GM12801 (cell line): ENCODE measurements around the gene TANC1.

Source experiments
- TF ChIP-seq, protein P1 (sequence below): IDR thresholded peaks from one replicate; pipeline ENCODE4 v1.5.1; 2011; ENCODE audit warnings: control low read depth; ENCODE audit not compliant: insufficient read length; ENCODE audit errors: extremely low read depth

TANC1 gene

DNA sequence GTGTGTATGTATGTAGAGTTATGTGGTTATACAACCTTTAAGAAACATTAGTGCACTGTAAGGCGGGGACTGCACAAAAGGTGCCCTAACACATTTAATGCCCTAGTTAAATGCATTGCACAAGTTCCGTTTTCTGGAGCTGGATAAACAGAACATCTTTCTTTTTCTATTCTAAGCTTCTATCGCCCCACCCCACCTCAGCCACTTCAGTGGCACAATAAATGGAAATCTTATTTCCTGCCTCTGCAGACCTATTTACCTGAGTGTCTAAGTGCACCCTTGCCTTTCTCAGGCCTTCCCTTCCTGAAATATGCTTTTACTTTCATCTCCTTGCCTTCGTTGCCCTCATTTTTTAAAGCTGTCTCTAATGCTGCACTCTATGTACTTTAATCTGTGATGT, 123.5 kb downstream of the TANC1 start:
- TF ChIP-seq, protein P1, sequence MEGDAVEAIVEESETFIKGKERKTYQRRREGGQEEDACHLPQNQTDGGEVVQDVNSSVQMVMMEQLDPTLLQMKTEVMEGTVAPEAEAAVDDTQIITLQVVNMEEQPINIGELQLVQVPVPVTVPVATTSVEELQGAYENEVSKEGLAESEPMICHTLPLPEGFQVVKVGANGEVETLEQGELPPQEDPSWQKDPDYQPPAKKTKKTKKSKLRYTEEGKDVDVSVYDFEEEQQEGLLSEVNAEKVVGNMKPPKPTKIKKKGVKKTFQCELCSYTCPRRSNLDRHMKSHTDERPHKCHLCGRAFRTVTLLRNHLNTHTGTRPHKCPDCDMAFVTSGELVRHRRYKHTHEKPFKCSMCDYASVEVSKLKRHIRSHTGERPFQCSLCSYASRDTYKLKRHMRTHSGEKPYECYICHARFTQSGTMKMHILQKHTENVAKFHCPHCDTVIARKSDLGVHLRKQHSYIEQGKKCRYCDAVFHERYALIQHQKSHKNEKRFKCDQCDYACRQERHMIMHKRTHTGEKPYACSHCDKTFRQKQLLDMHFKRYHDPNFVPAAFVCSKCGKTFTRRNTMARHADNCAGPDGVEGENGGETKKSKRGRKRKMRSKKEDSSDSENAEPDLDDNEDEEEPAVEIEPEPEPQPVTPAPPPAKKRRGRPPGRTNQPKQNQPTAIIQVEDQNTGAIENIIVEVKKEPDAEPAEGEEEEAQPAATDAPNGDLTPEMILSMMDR: no peak

DNA sequence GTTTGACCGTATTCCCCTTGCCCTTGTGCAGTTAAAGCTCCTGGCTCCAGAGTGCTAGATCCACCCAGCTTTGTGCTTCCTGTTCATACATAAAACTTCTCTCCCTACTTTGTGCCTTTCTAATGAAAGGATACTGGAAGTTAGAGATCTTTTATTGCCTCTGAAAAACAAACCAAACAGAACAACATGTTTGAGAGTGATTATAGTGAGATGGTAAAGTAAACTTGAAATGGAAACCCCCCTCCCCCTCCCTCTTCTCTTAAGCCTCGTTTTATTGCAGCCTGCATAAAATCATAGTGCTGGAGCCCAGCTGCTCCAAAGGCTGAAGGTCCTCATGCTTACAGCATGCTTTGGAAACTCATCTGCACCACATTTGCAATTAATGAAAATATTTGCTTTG, 125.1 kb downstream of the TANC1 start:
- TF ChIP-seq, protein P1: no peak

DNA sequence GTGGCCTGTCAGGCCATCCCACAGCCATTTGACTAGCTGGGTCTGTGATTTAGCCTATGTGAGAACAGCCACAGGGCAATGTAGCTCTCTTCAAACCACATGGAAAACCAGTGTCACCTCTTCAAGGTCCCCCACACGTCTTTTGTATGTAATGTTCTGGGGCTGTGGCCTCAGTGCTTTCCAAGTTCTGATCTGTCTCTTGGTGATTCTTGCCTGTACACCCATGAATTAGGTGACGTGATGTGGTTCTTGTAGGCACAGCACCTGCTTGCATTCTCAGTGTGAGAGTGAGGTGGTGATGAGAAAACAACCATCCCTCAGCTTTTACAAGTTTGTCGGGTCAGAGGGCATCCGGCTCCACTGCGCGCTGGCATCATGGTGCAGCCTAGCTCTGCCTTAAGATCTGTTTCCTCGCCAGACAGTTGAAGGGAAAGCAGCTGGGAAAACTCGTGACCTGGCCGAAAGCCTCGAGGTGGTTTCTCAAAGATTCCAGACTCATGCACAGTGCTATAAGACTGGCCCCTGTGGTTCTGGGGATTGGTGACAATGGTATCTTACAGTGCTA, 125.8 kb downstream of the TANC1 start:
- TF ChIP-seq, protein P1: no peak

DNA sequence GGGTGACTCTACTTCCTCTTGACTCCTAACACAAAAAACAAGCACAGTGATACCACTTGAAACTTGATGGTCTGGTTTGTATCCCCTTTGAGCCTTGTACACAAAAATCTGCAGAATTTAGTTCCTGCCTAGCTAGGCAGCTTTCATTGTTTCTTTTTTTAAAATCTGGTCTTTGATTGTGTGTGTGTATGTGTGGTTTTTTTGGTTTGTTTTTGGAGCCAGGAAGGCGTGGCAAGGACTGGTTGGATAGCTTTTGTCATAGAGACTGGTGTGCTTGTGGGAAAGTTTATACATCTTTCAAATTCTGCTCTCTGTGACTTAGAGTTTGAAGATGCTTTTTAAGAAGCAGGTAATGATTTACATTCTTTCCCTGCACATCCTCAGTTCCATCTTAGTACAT, 127.4 kb downstream of the TANC1 start:
- TF ChIP-seq, protein P1: no peak

DNA sequence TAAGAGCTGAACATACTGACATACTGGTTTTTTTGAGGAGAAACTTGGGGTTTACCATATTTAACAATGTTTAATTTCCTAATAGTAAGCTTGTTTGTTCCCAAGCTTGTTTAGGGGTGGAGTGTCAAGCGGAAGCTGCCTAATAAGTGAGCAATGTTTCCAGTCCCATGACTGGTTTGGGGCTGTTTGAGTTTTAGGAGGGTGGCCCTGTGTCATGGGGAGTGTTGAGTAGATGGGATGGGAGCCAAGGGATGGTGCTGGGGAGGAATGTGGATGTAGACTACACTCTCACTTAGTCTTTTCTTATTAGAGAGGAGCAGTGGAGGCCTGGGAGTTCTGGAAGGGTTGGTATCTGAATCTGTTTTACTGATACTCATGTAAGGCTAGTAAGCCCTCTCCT, 128.5 kb downstream of the TANC1 start:
- TF ChIP-seq, protein P1: no peak

DNA sequence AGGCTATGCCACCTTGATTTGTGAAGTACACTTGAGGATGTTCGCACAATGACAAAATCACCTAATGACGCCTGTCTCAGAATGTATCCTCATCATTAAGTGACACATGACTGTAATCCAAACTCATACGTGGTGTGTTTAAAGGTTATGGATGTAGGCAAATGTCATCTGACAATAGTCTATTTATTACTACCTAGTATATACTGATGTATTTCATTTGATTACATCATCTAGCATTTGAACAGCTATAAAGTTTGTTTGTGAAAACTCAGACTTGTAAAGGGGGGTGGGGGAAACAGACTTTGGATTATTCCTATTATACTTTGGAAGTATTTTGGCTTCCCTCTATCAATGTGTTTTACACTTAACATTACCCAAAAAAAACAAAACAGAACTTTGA, 129.9 kb downstream of the TANC1 start:
- TF ChIP-seq, protein P1: no peak

DNA sequence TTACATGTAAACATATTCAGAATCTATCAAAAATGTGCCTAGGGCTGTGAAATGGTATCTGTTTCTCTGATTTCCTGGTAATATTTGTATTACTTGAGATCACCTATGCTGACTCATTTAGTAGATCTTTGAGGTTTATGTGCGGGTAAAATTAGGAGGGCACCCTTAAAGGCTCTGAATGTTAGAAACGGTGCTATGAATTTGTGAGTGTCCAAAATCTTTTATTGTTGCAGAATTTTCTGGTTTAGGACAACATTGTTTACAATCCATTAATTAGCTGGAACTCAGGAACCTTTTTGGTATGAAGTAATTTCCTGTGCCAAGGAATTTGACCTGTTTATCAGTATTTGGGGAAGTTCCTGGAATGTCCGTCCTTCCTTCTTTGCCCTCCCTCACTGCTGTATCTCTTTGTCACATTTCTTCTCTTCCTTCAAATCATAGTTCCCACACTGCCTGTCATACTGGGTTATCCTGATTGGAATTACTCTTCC, 130.5 kb downstream of the TANC1 start:
- TF ChIP-seq, protein P1: no peak
